MM.1S (cell line): Measurements from ENCODE around the gene GUCA2A.

Experiments used
- EZH2 ChIP-seq: fragments of 300-600 bp; sonication (generic); optimal IDR thresholded peaks from 2 replicates; pipeline ENCODE3; 2017; ENCODE audit warnings: low read depth, mild to moderate bottlenecking, antibody characterized with exemption, low read length, mixed read lengths
- EZH2phosphoT487 ChIP-seq: fragments of 300-600 bp; sonication (generic); IDR thresholded peaks from 2 replicates; pipeline ENCODE4 v1.6.1; 2018; ENCODE audit warnings: antibody characterized with exemption, low read length
- TF ChIP-seq, protein P1 (sequence below): fragments of 300-600 bp; sonication (generic); IDR thresholded peaks from 2 replicates; pipeline ENCODE4 v1.5.1; 2016; ENCODE audit warnings: antibody characterized with exemption, low read length, mixed read lengths

DNA sequence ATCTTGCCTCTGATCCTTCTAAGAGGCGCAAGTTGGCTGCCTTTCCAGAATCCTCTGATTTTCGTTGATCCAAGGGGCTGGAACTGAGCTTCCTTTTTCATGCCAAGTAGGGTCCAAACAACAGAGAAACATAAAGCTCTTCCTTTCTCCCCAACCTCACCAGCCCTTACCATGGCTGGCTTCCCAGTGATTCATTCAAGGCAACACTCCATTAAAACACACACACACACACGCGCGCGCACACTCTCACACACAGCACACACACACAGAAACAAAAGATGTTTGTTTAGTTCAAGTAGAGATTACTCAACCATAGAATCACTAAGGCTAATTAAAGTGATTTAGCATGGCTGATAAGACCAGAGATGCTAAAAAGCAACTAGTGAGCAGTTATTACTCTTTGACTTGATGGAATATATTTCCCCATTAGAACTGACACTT lies 13.0 kb upstream of the GUCA2A start:
- TF ChIP-seq EZH2phosphoT487, result no peak
- TF ChIP-seq, protein P1, sequence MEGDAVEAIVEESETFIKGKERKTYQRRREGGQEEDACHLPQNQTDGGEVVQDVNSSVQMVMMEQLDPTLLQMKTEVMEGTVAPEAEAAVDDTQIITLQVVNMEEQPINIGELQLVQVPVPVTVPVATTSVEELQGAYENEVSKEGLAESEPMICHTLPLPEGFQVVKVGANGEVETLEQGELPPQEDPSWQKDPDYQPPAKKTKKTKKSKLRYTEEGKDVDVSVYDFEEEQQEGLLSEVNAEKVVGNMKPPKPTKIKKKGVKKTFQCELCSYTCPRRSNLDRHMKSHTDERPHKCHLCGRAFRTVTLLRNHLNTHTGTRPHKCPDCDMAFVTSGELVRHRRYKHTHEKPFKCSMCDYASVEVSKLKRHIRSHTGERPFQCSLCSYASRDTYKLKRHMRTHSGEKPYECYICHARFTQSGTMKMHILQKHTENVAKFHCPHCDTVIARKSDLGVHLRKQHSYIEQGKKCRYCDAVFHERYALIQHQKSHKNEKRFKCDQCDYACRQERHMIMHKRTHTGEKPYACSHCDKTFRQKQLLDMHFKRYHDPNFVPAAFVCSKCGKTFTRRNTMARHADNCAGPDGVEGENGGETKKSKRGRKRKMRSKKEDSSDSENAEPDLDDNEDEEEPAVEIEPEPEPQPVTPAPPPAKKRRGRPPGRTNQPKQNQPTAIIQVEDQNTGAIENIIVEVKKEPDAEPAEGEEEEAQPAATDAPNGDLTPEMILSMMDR, result no peak
- no peak for TF ChIP-seq EZH2
